OCI-LY7 (cell line): ENCODE measurements around the gene CRHR1.

Source experiments
- EZH2phosphoT487 ChIP-seq: fragments of 200-600 bp; sonication (generic); IDR thresholded peaks from 2 replicates; pipeline ENCODE4 v1.6.1; 2018; ENCODE audit warnings: low read depth, borderline replicate concordance, mild to moderate bottlenecking, mixed run types, antibody characterized with exemption, low read length, moderate library complexity, mixed read lengths
- TF ChIP-seq, protein P1 (sequence below): fragments of 200-600 bp; sonication (generic); conservative IDR thresholded peaks from 2 replicates; pipeline ENCODE4 v1.5.1; 2014; ENCODE audit warnings: mild to moderate bottlenecking, antibody characterized with exemption, low read length, moderate library complexity, mixed read lengths

DNA sequence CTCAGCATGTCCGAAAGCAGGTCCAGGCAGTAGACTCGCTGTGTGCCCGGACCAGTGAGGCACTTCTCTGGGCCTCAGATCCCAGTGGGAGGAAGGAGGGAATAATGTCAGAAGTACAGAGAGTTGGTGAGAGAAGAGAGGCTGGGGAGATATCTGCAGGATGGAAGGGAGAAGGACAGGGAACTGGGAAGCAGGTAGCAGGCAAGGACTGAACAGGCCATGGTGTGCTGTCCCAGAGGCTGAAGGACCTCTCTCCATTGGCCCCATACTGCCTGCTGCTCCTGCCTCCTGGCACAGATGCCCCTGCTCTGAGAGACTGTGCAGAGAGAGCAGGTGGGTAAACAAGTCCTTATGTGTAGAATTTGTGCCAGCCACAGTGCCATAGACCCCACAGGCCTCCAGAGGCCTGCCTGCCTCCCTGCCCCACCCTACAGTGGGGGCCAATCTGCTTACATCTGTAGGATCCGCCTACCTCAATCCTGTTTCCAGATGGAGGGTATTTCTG is 34.2 kb upstream of the CRHR1 start:
- TF ChIP-seq, protein P1, sequence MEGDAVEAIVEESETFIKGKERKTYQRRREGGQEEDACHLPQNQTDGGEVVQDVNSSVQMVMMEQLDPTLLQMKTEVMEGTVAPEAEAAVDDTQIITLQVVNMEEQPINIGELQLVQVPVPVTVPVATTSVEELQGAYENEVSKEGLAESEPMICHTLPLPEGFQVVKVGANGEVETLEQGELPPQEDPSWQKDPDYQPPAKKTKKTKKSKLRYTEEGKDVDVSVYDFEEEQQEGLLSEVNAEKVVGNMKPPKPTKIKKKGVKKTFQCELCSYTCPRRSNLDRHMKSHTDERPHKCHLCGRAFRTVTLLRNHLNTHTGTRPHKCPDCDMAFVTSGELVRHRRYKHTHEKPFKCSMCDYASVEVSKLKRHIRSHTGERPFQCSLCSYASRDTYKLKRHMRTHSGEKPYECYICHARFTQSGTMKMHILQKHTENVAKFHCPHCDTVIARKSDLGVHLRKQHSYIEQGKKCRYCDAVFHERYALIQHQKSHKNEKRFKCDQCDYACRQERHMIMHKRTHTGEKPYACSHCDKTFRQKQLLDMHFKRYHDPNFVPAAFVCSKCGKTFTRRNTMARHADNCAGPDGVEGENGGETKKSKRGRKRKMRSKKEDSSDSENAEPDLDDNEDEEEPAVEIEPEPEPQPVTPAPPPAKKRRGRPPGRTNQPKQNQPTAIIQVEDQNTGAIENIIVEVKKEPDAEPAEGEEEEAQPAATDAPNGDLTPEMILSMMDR, result no peak
- no peak for TF ChIP-seq EZH2phosphoT487
